Liver (tissue), 9 donors: ENCODE measurements around the gene CCL25. TPM values are rescaled to one million over a fixed set of nuclear protein-coding genes. Genes with fewer than 3 reads are reported as not detected.

Source experiments
- DNase-seq: peaks from one replicate; pipeline ENCODE4 v3.0.0-alpha.2; 2017; ENCODE audit warnings: low spot score
- H3K27ac ChIP-seq, 2 donors: one replicate each; pipeline ENCODE4 v1.7.0; 2013; ENCODE audit warnings: inconsistent platforms in 2 of 2, low read length in 2 of 2, control low read depth in 1 of 2, low read depth in 1 of 2, mild to moderate bottlenecking in 1 of 2
- H3K27me3 ChIP-seq, 4 donors: one replicate each; pipeline versions ENCODE4 v1.6.1 to v1.7.0; 2013; ENCODE audit warnings: low read length in 3 of 4, inconsistent platforms in 1 of 4, mild to moderate bottlenecking in 1 of 4, moderate library complexity in 1 of 4; ENCODE audit not compliant: control insufficient read depth in 4 of 4, insufficient read depth in 4 of 4
- H3K36me3 ChIP-seq, 4 donors: one replicate each; pipeline versions ENCODE4 v1.6.1 to v1.7.0; 2013; ENCODE audit warnings: low read length in 3 of 4, mild to moderate bottlenecking in 3 of 4, low read depth in 1 of 4, moderate library complexity in 1 of 4; ENCODE audit not compliant: control insufficient read depth in 4 of 4, insufficient read depth in 3 of 4
- H3K4me1 ChIP-seq, 4 donors: one replicate each; pipeline versions ENCODE4 v1.6.1 to v1.7.0; 2013; ENCODE audit warnings: low read length in 3 of 4, mild to moderate bottlenecking in 3 of 4, moderate library complexity in 1 of 4; ENCODE audit not compliant: control insufficient read depth in 4 of 4, insufficient read depth in 4 of 4
- H3K4me3 ChIP-seq, 3 donors: one replicate each; pipeline versions ENCODE4 v1.6.1 to v1.7.0; 2013; ENCODE audit warnings: low read length in 3 of 3, control low read depth in 1 of 3, low read depth in 1 of 3, mild to moderate bottlenecking in 1 of 3
- H3K9ac ChIP-seq, 2 donors: one replicate each; pipeline ENCODE4 v1.7.0; 2013; ENCODE audit warnings: low read length in 2 of 2, mild to moderate bottlenecking in 2 of 2, moderate library complexity in 2 of 2, control low read depth in 1 of 2, low read depth in 1 of 2
- H3K9me3 ChIP-seq, 4 donors: one replicate each; pipeline versions ENCODE4 v1.6.1 to v1.7.0; 2013; ENCODE audit warnings: low read length in 3 of 4; ENCODE audit not compliant: control insufficient read depth in 4 of 4
- ATF3 ChIP-seq: IDR thresholded peaks from 2 replicates; pipeline ENCODE4 v1.6.1; 2016; ENCODE audit warnings: antibody characterized with exemption
- CTCF ChIP-seq: fragments of 150-350 bp; IDR thresholded peaks from 2 replicates; pipeline ENCODE4 v1.5.1; 2017; ENCODE audit warnings: improper control_type of control experiment, low read depth, low read length; ENCODE audit not compliant: missing input control
- EGR1 ChIP-seq, 2 donors: IDR thresholded peaks; 2 replicates each; pipeline ENCODE4 v1.6.1; 2016 to 2018; ENCODE audit warnings: antibody characterized with exemption in 2 of 2, low read depth in 2 of 2
- FOXA1 ChIP-seq: IDR thresholded peaks from 2 replicates; pipeline ENCODE4 v1.6.1; 2016; ENCODE audit warnings: antibody characterized with exemption
- GABPA ChIP-seq, 2 donors: IDR thresholded peaks in 1 of 2; conservative IDR thresholded peaks in 1 of 2; 2 replicates each; pipeline ENCODE4 v1.6.1; 2016; ENCODE audit warnings: antibody characterized with exemption in 2 of 2, mild to moderate bottlenecking in 1 of 2, moderate library complexity in 1 of 2
- HNF4A ChIP-seq, 2 donors: conservative IDR thresholded peaks; 2 replicates each; pipeline ENCODE4 v1.6.1; 2016; ENCODE audit warnings: antibody characterized with exemption in 2 of 2, mild to moderate bottlenecking in 2 of 2
- HNF4G ChIP-seq: IDR thresholded peaks from 2 replicates; pipeline ENCODE4 v1.6.1; 2016; ENCODE audit warnings: antibody characterized with exemption
- MAX ChIP-seq: IDR thresholded peaks from 2 replicates; pipeline ENCODE4 v1.6.1; 2016; ENCODE audit warnings: antibody characterized with exemption
- NR2F2 ChIP-seq: IDR thresholded peaks from 2 replicates; pipeline ENCODE4 v1.6.1; 2016; ENCODE audit warnings: antibody characterized with exemption
- RAD21 ChIP-seq, 2 donors: IDR thresholded peaks; 2 replicates each; pipeline ENCODE4 v1.6.1; 2016; ENCODE audit warnings: antibody characterized with exemption in 2 of 2, mild to moderate bottlenecking in 2 of 2
- REST ChIP-seq: IDR thresholded peaks from 2 replicates; pipeline ENCODE4 v1.6.1; 2016; ENCODE audit warnings: antibody characterized with exemption, mild to moderate bottlenecking
- RXRA ChIP-seq, 2 donors: IDR thresholded peaks; 2 replicates each; pipeline ENCODE4 v1.6.1; 2017 to 2018; ENCODE audit warnings: antibody characterized with exemption in 2 of 2, mild to moderate bottlenecking in 1 of 2
- SP1 ChIP-seq: IDR thresholded peaks from 2 replicates; pipeline ENCODE4 v1.6.1; 2018; ENCODE audit warnings: antibody characterized with exemption, mild to moderate bottlenecking
- ZBTB33 ChIP-seq: IDR thresholded peaks from 2 replicates; pipeline ENCODE4 v1.6.1; 2016; ENCODE audit warnings: antibody characterized with exemption
- WGBS: extraction: QIAGEN DNeasy Blood & Tissue Kit; methylation state at CpG from one replicate; pipeline ENCODE4 v1.1.7; 2013; 5-methylcytosine and 5-hydroxymethylcytosine counted together
- polyA plus RNA-seq, 2 donors: library from polyadenylated mRNA; stranded (reverse) in 1 of 2; unstranded in 1 of 2; fragments of 200-250 nt in 1 of 2; fragments of >200 nt in 1 of 2; fragmentation: Nextera tagmentation in 1 of 2; extraction: Ambion mirVana in 1 of 2; gene quantifications; one replicate each; pipeline versions ENCODE4 v1.2.1 to v1.2.3, GENCODE V29; 2013 to 2015
- total RNA-seq, 2 donors: library from RNA; depleted of rRNA; stranded (reverse); fragments of >200 nt; gene quantifications; one replicate each; pipeline ENCODE4 v1.2.3, GENCODE V29; 2014
- donor health status: healthy.
- donor health status: healthy.
- donor health status: healthy.
- donor health status: healthy.
- donor health status: healthy.

The CCL25 gene
- total and polyA plus RNA-seq, 4 donors: not detected

- no peak overlapping the region for H3K4me3 ChIP-seq
- 95% methylated on average over 1 of the region's 1 CpG for WGBS
- no peak overlapping the region for H3K27ac ChIP-seq
- no peak for DNase-seq
- peaks cover 0 to 9% (median 7%) of the 10 kb centered on the region in 4 donors for H3K9me3 ChIP-seq
- H3K36me3 ChIP-seq: no peaks in the 10 kb centered on the region
- H3K27me3 ChIP-seq: no peaks in the 10 kb centered on the region
- no peak for TF ChIP-seq GABPA (IDR thresholded peaks at IDR 0.05 in 1 of 2, conservative IDR thresholded peaks at IDR 0.05 in 1 of 2)
- no peak for TF ChIP-seq SP1
- TF ChIP-seq CTCF: no peak
- no peak for TF ChIP-seq HNF4G
- TF ChIP-seq HNF4A (conservative IDR thresholded peaks at IDR 0.05): no peak
- TF ChIP-seq REST: no peak
- TF ChIP-seq RXRA (IDR thresholded peaks at IDR 0.05): no peak
- no peak for TF ChIP-seq ZBTB33
- TF ChIP-seq RAD21 (IDR thresholded peaks at IDR 0.05): no peak
- no peak for TF ChIP-seq EGR1 (IDR thresholded peaks at IDR 0.05; ENCODE audit: low read depth in 2 of 2)
- no peak for TF ChIP-seq ATF3
- TF ChIP-seq MAX: no peak
- TF ChIP-seq FOXA1: no peak
- H3K4me1 ChIP-seq: no peaks in the 10 kb centered on the region
- H3K9ac ChIP-seq: no peak overlapping the region
Measured at GRCh38 chr19:8074501-8074900, 21.9 kb downstream of the CCL25 start.

GRCh38 chr19:8075158-8076074, 22.9 kb downstream of the CCL25 start:
- Histone ChIP-seq H3K4me1 (no peaks in the 10 kb centered on the region), H3K4me3 (no peak overlapping the region), H3K27ac (no peak overlapping the region), H3K9me3 (peaks cover 0 to 3% (median 2%) of the 10 kb centered on the region in 4 donors), H3K9ac (no peak overlapping the region), H3K27me3 (no peaks in the 10 kb centered on the region), H3K36me3 (no peaks in the 10 kb centered on the region)
- TF ChIP-seq MAX (no peak), ATF3 (no peak), SP1 (no peak), NR2F2 (no peak)
- DNase-seq: no peak
- WGBS: 89% methylated on average over 13 of the region's 13 CpGs
